ENCODE results near the gene FAM3D.

Gene FAM3D

GRCh38 chr3:58625196-58625824 is 41.3 kb downstream of the FAM3D start:
- DNase-seq = no peak

DNA sequence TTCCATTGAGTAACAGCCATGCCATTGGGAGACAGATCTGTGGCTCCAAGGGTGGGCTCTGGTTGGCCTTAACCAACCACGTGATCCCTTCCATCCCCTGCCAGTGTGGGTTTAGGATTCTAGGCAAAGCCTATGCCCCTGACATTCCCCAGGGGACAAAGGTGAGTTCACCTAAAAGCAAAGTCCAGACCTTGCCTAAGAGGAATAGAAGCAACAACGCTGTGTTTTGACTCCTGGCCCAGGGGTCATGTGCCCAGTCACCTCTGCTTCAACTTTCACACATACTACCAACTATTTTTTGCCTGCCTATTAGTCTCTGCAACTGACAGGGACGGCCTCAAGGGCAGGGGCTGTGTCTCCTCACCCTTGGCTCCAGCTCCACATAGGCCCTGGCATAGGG is 42.0 kb downstream of the FAM3D start:
- no peak for DNase-seq

- no peak for DNase-seq
These were observed 42.6 kb downstream of the FAM3D start for GRCh38 chr3:58623961-58624360.

DNA sequence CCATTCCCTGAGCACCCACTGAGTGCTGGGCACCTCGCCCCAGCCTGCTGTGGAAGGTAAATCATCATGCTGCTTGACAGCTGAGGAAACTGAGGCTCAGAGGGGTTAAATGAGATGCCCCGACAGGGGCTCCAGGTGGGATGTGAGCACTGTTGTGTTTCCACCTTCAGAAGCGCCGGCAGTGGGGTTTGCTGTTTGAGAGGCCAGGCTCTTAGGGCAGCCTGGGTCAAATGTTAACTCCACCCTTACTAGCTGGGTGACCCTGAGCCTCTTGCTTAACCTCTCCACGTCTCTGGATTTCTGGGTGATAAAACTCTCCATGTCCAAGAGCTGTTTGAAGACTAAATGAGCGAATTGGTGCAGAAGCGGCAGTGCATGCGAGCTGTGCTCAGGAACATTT is 43.1 kb downstream of the FAM3D start:
- no peak for DNase-seq

DNA sequence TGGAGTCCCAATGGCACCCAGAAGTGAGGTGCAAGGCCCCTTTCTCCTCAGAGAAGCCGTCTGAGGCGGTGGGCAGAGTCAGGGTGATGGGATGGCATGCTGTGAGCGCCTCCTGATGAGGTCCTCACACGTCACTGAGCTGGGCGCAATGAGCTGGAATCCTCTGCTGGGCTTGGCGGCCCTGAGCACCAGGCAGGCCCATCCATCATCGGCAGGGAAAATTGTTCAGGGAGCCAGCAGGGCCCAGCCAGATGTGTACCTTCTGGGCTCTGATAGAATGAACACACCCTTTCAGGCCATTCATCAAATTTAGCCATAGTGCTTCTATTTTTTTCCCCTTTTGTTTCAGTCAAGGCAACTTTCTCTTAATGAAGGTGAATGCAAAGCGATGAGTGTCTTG is 43.7 kb downstream of the FAM3D start:
- no peak for DNase-seq

DNA sequence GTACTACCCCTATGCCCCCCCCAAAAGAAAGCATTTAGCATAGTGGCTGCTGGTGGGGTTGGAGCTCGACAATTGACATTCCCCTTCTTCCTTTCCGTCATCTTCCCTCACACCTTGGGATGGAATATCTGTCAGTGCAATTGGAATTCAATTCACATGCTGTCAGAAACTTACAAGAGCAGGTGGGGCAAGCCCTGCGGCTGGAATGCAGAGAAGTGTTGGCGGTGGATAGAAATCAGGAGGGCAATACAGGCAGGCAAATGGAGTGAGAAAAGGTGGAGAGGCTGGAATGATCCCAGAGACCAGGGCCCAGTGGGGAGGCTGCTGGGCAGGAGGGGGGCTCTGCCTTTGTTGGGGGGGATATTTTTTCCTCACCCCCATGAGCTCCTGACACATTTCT is 44.1 kb downstream of the FAM3D start:
- DNase-seq = no peak

GRCh38 chr3:58621086-58621830 is 45.3 kb downstream of the FAM3D start:
- no peak for DNase-seq

DNA sequence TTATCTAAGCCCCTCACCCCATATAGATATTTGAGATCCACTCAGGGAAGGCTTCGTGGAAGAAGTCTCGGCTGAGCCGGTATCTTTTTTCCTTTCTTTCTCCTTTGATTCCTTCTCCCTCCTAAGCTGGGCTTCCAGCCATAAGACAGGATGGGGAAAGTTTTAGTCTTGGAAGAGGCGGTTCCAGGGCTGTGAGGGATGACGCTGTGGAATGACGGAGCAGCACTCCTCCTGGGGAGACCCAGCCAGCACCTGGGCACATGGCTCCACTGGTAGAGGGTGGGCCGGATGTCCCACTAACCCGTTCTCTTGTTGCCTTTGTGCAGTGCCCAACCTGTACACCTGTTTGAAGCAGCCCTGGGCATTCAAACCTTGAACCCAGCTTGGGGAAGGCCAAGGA is 46.2 kb downstream of the FAM3D start:
- DNase-seq = no peak

GRCh38 chr3:58617338-58617761 is 49.2 kb downstream of the FAM3D start:
- DNase-seq = no peak

DNA sequence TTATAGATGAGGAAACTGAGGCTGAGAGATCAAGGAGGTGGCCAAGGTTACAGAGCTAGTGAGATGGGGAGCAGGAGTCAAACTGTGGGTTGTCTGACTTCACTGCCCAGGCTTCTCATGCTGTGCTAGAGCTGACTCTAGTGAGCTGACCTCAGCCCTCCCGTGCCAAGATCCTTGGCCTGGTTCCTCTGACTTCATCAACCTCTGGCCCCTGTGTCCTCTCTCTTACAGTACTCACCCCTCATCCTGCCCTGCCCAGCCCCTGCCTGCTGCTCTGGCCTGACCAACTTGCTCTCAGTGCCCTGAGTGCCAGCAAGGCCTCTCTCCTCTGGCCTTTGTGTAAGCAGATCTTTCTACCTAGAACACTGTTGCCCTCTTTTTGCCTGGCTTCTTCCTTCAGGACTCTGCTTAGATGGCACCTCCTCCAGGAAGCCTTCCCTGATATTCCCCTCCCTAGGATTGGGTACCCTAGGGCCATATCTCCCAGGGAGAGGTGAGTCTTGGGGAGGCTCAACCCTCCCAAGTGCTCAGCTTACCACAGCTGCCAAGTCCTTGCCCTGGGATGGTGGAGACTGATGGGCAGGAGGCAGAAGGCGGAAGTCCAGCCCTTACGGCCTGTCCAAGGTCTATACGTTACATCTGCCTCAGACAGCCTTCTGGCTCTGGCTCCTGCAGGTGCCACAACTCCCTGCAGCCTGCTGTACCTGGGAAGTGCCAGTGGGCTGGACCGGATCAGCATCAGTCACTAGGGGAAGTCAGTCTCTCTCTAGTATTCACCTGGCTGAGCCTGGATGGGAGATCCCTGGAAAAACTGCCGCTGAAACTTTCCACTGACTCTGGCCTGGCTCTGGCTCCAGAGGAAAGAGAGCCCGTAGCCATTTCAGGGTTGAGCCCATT is 53.1 kb downstream of the FAM3D start:
- no peak for DNase-seq

DNA sequence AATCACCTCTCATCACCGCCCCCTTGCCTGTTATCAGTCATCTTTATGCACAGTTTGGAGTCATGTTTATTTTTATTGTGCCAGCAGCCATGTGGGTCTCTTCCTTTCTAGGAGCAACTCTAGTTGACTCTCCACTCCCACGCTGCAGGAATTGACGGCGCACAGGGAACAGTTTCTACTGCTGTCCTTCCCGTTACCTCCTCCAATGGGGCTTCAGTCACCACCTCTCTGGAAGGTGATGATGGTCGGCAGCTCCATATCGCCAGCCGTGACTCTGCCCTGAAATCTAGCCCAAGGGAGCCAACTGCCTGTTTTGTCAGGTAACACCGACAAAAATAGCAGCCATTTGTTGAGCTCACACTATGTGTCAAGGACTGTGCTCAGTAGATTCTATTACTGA is 53.7 kb downstream of the FAM3D start:
- no peak for DNase-seq

- no peak for DNase-seq
These were observed 56.6 kb downstream of the FAM3D start for GRCh38 chr3:58609990-58610389.

DNA sequence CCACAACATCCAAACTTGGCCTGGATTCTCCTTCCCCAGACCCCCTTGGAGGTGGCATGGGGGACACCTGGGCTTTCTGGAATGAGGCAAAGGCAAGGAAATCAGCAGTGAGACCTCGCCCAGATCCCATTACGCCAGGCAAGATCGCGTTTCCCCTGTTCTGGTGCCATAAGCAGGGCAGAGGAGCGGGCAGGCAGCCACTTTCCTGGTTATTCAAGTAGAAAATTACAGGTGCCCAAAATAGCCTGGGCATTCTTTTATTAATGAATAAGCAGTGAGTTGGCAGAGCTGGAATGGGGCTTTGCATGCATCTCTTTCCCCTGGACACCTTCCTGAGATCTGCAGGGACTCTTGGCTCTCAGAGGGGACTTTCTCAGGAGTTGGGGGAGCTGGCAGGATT is 57.9 kb downstream of the FAM3D start:
- DNase-seq = peak; percentile 84

GRCh38 chr3:58607816-58608215 is 58.8 kb downstream of the FAM3D start:
- DNase-seq = no peak

GRCh38 chr3:58606693-58607092 is 59.9 kb downstream of the FAM3D start:
- no peak for DNase-seq

DNA sequence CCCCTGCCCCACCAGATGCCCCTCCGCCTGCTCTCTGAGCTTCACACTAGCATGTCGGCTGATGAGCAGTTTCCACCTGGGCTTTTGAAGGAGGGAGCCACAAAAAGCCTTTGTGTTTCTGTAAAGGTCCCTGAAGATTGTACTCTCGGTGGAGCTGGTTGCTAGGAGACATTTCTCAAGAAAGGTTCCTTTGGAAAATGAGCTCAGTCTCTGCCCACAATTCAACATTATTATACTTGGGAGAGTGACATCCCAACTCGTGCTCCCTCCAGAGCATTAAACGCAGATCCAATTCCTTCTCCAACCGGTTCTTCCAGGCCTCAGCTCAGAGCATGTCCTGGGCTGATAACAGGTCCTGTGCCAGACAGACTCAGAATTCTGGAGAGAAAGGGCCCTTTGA is 62.5 kb downstream of the FAM3D start:
- no peak for DNase-seq

DNA sequence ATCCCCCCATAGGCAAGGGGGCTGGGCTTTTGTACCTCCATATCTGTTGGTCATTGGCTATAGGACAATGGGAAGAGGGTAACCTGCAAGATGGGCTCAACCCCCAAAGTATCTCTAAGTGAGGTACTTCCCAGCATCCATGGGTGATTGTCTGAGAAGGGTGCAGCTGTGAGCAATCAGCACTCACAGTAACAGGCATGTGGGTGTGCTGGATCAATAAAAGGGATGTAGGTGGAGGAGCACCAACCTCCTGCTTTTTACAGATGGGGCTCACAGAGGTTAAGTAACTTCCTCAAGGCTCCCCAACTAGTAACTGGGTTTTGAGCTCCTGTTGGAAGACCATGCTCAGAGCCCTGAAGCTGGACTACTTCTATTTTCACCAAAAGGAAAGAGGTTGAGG is 63.0 kb downstream of the FAM3D start:
- DNase-seq = no peak

- DNase-seq = no peak
These were observed 68.7 kb downstream of the FAM3D start for GRCh38 chr3:58597770-58598310.

- no peak for DNase-seq
These were observed 69.6 kb downstream of the FAM3D start for GRCh38 chr3:58596834-58597518.

- DNase-seq = no peak
These were observed 72.5 kb downstream of the FAM3D start for GRCh38 chr3:58594117-58594516.

GRCh38 chr3:58591517-58592510 is 74.8 kb downstream of the FAM3D start:
- DNase-seq = no peak
